Ureter (tissue), 1 donor: ENCODE measurements around the gene SYNE2. TPM values are rescaled to one million over a fixed set of nuclear protein-coding genes. Genes with fewer than 3 reads are reported as not detected.

ENCODE experiments used
- DNase-seq: peaks from one replicate; pipeline ENCODE4 v3.0.0-alpha.2; 2020; ENCODE audit warnings: low spot score
- total RNA-seq: library from RNA; stranded (reverse); gene quantifications from one replicate; pipeline ENCODE4 v1.2.4, GENCODE V29; 2023
- donor health status: DM: yes; HTN: yes; CAD: no.

The SYNE2 gene
- total RNA-seq, 1 donor from 2014 or later, result 113 TPM

DNA sequence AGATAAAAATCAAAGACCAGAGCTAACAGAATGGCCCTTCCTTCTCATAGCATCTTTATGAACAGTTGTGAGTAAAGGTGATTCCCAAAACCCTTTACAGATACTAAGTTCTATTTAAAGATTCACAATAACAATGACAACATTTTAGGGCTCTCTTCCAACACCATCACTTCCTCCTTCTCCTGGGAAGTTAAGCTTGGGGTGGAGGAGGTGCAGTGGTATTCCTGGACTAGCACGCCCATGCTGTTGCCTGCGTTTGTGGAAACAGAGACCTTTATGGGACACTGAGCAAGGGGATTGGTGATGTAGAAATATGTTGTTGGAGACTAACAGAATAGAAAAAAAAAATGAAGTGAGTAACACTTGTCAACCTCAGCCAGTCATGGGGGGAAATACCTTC lies 22.5 kb downstream of the SYNE2 start:
- DNase-seq, result no peak

DNA sequence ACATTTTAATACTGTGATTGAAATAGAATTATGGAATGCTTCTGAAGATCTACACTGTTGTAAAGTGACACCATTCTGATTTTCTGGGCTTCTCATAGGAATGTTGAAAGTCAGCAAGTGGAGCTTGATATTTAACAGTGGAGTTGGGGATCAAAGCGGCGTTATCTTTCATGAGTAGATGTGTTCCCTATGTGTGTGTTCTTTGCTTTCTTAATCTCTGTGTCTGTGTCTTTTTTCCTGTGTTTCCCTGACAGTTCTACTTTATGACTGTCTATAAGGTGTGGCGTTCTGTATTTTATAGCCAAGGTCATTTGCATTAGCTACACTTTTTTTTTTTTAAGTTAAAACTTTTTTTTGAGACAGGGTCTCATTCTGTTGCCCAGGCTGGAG lies 24.7 kb downstream of the SYNE2 start:
- no peak for DNase-seq

DNA sequence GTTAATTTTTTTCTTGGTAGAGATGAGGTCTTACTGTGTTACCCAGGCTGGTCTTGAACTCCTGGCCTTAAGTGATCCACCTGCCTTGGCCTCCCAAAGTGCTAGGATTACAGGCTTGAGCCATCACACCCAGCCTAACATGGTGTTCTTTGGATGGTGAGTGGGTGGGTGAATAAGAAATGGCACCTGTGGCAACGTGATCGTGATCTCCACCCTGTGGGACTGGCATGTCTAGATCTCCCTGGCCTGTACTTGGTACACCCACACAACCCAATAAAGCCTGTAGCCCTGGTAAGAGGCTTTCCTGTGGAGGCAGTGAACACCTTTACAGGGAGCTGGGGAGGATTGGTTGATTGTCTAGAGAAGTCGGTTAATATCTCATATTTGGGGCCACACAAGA lies 25.2 kb downstream of the SYNE2 start:
- DNase-seq, result no peak

DNA sequence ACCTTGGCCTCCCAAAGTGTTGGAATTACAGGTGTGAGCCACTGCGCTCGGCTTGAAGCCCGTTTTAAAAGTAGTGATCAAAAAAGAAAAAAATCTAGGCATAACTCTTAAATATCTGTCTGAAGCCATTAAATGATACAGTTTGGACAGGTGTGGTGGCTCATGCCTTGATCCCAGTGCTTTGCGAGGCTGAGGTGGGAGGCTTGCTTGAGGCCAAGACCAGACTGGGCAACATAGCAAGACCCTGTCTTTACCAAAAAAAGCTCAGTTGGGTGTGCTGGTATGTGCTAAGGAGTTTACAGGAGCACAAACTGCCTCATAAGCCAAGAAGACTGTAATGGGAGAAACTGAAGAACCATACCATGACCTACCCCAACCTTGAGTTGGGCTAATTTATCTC lies 26.0 kb downstream of the SYNE2 start:
- DNase-seq, result no peak

DNA sequence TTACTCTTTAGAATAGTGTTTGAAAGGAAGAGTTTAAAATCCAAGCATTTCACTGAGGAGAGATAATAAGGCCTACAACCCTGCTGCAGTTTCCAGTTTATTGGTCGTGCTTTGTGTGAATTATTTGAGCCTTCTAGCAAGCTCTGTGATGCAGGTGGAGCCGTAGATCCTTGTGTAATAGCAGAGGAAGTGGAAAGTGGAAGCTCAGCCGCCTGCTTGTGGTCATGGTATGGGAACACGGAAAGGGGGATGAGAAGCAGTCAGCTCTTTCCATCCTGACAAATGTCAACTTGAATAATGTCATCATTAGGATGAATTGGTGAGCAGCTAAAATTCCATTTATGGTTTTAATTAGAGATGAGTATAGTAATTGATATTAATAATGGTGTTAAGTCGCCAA lies 29.1 kb downstream of the SYNE2 start:
- DNase-seq, result no peak

DNA sequence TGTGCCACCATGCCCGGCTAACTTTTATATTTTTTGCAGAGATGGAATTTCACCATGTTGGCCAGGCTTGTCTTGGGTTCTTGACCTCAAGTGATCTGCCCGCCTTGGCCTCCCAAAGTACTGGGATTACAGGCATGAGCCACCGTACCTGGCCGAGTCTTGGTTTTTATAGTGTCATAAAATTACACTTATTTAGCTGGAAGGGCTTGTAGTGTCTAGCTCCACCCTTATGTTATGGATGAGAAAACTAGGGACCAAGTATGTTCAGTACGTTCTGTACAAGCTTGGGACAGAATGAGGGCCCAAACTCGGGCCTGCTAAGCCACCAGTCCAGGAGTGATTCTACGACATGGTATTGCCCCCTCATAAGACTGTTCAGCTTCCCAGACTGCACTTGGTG lies 35.1 kb downstream of the SYNE2 start:
- DNase-seq, result no peak

DNA sequence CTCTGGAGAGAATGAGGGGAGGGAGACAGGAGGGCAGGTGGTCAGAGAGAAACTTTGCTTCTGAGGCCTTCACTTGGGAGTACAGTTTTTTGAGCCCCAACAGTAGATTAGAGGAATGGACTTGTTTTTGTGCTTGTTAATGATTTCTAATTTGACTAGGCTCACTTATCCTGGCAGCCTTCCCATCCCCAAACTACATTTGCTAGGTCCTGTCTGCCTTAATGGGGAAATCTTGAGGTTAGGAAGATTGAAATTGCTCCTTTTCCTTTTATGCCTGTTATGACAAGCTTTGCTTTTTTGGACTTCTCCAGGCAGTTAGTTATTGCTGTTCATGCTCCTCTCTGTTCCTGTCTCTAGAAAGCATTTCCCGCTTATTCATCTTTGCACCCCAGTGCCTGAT lies 37.7 kb downstream of the SYNE2 start:
- no peak for DNase-seq

DNA sequence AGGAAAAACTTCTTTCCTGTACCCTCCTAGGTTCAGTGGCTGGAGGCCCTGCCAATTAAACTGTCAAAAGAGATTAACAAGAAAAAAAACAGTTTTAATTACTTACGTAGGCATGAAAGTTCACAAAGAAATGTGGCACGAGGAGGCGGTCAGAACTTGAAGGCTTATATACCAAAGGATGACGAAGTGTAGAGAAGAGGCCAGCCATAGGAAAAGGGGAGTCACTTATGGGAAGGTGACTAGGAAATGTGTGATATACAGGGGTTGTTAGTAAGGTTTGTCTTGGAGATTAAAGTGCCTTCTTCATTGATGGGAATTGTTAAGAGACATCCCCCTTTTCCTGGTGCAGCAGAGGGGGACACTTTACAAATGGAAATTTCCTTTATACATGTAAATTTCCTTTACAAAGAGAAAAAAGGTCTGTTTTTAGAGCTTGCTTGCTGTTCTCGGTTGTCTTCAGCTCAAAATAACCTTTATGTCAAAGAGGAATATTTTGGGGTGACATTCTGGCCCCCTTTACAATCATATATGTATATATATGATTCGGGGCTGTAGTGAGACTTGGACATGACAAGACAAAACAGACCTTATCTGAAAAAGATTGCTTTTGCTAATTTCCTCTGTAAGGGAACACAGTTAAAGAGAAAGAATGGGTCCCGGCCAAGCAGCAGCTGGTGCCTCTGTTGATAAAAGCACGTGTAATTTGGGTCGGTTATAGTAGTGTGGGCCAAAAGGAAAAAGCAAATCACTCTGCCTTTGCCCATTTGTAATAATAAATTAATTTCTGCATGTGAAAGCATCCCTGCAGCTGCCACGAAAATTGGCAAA lies 38.6 kb downstream of the SYNE2 start:
- no peak for DNase-seq

DNA sequence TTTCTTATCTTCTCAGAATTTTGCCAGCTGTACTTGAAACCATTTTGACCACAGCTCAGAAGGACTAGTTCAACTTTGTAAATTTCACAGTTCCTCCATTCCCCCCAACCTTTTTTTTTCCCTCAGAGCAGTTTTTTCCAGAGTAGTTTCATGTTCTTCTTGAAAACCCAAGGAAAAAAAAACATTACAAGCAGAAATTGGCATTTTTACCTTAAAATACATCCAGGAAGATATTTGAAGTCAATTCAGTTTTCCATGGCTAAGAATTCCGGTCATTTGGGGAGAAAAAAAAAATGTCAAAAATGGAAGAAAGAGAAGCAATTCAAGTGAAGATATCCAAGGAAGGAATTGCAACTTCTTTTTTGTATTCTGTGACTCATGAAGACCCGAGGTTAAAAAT lies 39.5 kb downstream of the SYNE2 start:
- no peak for DNase-seq

DNA sequence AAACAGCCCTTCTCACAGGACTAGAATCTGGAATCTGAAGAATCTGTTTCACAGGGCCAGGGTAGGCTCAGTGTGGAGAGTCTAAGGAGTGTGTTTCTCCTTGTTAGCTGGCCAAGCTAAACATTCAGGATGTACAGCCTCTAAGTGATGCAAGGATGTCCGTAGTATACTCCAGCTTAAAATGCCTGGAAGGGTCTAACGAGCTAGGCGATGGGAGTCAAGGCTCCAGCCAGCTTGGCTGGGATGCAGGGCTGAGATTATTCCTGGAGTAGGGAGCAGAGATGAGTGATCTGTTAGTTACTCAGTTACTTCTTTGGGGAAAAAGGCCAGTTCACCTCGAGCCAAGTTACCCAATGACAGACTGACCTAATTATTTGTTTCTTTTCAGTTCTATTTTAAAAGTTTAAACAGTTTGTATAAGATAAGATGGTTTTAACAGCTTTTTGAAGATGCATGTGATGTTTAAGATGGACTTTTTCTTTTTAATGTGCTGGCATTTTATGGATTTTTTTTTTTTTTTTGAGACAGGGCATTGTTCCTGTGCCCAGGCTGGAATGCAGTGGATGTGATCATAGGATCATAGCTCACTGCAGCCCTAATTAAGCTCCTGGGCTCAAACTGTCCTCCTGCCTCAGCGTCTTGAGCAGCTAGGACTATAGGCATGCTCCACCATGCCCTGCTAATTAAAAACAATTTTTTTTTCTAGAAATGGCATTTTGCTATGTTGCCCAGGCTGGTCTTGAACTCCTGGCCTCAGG lies 41.1 kb downstream of the SYNE2 start:
- DNase-seq, result peak; percentile 65

DNA sequence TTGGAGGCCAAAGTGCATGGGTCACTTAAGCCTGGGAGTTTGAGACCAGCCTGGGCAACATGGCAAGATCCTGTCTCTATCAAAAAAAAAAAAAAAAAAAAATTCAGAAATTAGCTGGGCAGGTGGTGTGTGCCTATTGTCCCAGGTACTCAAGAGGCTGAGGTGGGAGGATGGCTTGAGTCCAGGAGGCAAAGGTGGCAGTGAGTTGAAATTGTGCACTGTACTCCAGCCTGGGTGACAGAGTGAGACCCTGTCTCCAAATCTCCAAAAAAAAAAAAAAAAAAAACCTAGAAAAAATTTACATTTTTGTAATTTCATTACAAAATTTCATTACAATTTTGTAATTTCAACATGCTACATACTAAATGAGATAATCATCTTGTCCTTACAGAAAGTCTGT lies 42.7 kb downstream of the SYNE2 start:
- no peak for DNase-seq

DNA sequence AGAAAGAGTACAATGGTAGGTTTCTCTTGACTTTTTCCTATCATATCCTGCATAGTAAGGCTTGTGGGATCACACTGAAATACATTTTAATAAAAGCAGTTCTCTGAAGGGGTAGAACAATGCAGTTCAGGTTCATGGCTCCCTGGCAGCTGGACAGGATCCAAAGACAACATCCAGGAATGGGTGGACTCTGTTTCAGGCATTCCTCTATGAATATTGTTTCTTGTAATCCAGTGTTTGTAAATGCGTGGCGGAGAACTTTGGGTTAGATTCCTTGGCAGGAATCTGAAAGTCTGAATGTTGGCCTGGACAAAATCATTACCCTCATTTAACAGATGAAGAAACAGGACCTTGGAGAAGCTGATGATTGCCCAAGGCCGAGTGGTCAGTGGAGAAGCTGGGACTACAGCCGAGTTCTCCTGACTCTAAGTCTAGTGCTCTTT lies 43.5 kb downstream of the SYNE2 start:
- peak; percentile 66 for DNase-seq

DNA sequence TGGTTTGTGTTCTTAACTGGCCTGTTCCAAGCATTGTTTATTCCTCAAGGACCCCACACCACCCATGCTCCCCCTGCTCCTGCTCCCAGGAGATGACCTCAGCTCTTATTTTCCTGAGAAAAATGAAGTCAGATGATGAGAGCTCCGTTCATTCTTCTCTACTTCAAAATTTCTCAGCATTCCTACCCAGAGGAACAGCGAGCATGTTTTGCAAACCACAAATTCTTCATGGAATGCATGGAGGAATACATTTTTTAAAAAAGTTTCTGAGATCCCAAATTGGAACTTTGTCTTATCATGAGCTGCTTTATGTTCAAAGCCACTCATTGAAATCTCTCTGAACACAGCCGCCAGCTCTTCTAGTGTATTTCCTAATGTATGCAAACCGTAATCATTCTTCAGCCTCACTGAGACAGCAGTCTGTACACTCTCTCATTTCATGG lies 44.9 kb downstream of the SYNE2 start:
- no peak for DNase-seq

DNA sequence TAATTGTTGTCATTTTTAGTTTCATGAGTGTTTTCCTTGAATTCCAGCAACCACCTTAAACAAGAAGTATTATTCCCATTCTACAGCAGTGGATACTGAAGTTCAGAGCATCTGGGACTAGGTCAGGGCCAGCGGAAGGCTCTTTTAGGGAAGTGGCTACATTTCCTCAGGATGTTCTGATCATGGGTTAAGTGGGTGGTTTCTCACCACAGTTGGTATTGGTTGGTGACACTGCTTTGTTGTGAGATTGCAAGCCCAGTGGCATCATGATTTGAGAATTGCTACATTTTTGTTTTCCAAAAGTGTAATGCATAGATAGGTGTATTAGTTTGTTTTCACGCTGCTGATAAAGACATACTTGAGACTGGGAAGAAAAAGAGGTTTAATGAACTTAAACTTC lies 47.1 kb downstream of the SYNE2 start:
- DNase-seq, result no peak

DNA sequence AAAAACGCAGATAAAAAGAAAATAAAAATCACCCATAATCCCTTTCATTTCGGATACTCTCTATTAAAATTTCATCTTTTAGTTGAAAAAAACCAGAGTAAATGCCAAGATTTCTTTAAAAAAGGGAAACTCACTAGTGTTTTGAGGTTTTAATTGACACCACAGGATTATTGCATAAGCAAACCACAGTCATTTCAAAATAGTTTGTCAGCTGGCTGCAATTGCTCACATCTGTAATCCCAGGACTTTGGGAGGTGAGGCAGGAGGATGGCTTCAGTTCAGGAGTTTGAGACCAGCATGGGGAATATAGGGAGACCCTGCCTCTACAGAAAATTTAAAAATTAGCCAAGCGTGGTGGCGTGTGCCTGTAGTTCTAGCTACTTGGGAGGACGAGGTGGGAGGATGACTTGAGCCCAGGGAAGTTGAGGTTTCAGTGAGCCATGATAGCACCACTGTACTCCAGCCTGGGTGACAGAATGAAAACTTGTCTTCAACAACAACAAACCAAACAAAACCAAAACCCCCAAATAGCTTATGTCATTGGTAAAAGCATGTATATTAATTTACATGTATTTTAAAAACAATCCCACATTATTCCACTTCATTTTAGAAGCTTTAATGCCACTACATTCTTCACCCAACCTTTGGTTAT lies 48.8 kb downstream of the SYNE2 start:
- no peak for DNase-seq

DNA sequence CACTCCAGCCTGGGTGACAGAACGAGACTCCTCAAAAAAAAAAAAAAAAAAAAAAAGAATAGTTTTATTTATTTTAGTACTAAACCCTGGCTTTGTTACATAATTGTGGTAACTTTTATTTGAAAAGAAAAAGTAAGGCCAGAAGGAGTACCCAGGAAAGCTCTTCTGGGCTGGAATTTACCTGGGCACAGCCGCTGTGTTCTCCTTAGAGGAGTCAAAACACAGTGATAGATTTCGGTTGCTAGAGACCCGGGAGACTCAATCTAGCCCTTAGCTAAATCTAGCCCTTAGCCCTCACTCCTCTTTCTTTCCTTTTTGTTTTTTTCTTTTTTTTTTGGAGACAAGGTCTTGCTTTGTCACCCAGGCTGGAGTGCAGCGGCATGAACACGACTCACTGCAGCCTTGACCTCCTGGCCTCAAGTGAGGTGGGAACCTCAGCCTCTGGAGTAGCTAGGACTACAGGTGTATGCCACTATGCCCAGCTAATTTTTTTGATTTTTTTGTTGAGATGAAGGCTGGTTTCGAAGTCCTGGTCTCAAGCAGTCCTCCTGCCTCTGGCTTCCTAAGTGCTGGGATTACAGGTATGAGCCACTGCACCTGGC lies 49.7 kb downstream of the SYNE2 start:
- no peak for DNase-seq

DNA sequence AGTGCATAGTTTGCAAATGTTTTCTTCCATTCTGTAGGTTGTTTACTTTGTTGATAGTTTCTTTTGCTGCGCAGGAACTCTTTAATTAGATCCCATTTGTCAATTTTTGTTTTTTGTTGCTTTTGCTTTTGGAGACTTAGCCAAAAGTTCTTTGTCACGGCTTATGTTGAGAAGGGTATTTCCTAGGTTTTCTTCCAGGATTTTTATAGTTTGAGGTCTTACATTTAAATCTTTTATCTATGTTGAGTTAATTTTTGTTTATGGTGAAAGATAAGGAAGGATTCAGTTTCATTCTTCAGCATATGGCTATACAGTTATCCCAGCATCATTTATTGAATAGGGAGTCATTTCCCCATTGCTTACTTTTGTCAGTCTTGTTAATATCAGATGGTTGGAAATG lies 51.9 kb downstream of the SYNE2 start:
- DNase-seq, result no peak

DNA sequence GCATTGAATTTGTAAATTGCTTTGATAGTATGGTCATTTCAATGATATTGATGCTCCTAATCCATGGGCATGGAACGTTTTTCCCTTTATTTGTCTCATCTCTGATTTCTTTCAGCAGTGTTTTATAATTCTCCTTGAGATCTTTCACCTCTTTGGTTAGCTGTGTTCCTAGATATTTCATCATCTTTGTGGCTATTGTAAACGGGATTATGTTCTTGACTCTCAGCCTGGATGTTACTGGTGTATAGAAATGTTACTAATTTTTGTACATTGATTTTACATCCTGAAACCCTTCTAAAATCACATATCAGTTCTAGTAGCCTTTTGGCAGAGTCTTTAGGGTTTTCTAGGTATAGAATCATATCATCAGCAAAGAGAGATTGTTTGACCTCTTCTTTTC lies 52.6 kb downstream of the SYNE2 start:
- no peak for DNase-seq

DNA sequence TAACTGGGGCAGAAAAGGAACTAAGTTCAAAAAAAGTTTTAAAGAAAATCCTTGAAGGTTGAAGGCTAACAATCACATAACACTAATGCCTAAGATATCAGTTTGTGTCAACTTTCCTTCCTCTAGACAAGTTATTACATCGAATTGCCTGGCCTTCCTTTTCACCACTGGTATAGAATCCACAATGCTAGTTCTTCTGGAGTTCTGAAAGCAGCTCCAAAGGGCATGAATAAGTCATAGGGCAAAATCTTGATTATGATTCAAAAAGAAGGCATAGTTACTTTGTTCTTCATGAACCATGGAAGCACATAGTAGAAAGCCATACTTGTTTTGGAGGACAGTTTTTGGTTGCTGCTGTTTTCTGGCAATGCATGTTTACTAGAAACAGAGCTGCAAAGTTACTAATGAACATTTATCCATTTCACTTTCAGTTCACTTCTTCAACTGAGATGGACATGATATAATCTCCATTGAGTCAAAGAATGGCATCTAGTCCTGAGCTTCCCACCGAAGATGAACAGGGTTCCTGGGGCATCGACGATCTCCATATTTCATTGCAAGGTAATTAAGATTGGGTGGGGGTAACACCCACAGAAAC lies 56.0 kb downstream of the SYNE2 start:
- DNase-seq, result no peak

DNA sequence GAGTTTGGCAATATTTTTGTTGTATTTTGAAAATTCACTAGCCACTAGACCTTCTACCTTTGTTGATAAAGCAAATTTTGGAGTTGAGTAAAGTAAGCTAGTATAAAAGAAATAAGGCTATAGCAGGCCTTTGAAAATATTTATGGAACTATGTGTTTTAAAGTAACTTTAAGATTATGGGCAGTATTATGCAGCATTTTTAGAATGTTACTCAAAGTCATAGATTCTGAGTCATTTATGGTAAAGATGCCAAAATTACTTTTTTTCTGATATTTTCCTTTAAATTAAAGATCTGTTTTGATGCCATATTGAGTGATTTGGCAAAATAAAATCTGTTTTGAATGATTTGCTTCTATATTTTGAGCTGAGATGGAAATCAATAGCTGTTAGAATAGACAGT lies 57.2 kb downstream of the SYNE2 start:
- no peak for DNase-seq

DNA sequence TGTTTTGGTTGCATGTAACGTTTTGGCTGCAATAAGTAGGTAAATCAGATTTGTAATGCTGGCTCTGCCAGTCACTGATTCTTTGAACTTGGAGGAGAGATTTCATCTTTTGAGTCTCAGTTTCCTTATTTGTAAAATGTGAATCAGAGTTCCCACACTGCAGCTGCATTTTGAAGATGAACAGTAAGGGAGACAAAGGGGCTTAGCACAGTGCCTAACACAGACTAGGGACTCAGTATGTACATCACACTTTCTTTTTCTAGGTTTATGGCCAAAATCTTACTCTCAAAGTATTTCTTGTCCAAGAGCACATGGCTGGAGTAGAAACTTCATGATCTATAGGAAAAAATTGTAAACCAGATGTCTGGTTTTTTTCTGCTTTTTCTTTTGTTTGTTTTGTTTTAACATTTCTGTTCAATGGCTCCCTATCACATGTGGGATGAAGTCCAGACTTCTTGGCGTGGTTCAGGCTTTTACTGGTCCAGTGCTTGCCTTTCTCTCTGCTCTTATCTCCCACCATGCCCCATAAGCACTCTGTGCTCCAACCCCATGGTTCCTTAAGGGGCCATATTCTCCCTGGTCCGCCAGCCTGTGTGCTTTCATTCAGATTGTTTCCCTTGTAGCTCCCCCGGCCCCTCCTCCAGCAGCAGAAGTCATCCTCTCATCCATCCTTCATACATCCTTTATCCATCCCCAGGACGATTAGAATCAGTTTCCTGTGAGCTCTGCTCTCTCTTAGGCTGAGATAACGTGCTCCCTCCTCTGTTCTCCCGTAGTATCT lies 58.0 kb downstream of the SYNE2 start:
- no peak for DNase-seq
